ENCODE measurements around the gene NR3C1. TPM values are rescaled to one million over a fixed set of nuclear protein-coding genes. Genes with fewer than 3 reads are reported as not detected.

Gene NR3C1
- total RNA-seq, 2 donors from 2014 or later = 56.5 to 58.1 TPM

DNA sequence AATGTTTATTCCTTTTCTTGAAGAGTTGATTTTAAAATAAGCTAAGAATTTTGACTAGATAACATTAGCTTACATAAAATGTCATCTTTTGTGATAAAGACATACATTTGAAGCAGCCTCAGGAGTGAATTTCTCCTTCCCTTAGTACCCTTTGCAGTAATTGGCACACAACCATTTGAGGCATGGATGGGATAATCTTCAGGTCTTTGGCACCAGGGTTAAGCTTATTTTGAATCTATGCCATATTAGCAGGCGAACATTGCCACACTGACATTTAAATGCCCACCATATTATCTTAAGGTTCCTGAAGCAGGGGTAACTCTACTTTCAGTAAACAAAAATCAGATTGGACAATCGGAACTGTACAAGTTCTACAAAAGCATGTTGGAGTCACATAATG is 126.0 kb downstream of the NR3C1 start:
- DNase-seq (ENCODE audit: low spot score) (no peak), ATAC-seq (ENCODE audit: insufficient number of reproducible peaks, low FRiP score, low read depth) (no peak)
- H3K9me3 ChIP-seq = no peaks in the 10 kb centered on the region
- no peaks in the 10 kb centered on the region for H3K4me1 ChIP-seq (ENCODE audit: control insufficient read depth in 1 of 2, low read depth in 2 of 2)
- no peak overlapping the region for H3K4me3 ChIP-seq
- H3K27ac ChIP-seq = no peak overlapping the region
- no peaks in the 10 kb centered on the region for H3K27me3 ChIP-seq (replicated peaks; ENCODE audit: insufficient read depth)
- H3K36me3 ChIP-seq = no peaks in the 10 kb centered on the region
- TF ChIP-seq, protein P1, sequence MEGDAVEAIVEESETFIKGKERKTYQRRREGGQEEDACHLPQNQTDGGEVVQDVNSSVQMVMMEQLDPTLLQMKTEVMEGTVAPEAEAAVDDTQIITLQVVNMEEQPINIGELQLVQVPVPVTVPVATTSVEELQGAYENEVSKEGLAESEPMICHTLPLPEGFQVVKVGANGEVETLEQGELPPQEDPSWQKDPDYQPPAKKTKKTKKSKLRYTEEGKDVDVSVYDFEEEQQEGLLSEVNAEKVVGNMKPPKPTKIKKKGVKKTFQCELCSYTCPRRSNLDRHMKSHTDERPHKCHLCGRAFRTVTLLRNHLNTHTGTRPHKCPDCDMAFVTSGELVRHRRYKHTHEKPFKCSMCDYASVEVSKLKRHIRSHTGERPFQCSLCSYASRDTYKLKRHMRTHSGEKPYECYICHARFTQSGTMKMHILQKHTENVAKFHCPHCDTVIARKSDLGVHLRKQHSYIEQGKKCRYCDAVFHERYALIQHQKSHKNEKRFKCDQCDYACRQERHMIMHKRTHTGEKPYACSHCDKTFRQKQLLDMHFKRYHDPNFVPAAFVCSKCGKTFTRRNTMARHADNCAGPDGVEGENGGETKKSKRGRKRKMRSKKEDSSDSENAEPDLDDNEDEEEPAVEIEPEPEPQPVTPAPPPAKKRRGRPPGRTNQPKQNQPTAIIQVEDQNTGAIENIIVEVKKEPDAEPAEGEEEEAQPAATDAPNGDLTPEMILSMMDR (IDR thresholded peaks at IDR 0.05) = no peak

DNA sequence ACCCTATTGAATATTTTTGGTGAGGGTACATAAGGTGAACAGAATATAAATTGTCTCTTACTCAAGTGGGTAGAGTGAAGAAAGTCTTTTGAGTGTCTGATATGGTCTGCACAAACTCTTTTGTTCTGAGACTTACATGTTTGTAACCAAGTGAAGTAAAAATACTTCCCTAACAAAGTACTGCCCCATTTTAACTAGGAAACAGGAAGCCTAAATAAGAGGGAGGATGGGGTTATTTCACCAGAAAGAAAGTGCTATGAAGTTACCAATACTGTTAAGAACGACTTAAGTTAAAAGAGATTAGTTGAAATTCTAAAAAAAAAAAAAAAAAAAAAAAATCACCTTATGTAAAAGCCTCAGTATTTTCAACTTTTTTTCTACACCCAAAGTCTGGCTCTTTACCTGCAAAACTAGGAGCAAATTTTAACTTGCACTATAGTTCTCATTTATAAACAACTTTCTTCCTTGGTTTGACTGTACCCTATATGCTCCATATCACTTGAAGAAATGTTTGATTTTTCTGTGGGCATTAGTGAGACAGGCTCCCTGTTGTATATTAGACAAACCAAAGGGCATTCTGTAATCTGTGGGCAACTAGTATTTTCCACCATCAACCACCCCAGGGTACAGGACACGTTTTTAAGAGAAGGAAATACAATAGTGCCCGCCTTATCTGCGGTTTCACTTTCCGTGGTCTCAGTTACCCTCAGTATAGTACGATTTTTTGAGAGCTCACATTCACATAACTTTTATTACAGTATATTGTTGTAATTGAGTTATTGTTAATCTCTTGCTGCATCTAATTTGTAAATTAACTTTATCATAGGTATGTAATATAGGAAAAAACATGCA is 127.7 kb downstream of the NR3C1 start:
- Histone ChIP-seq H3K4me1 (ENCODE audit: control insufficient read depth in 1 of 2, low read depth in 2 of 2) (no peaks in the 10 kb centered on the region), H3K27me3 (replicated peaks; ENCODE audit: insufficient read depth) (no peaks in the 10 kb centered on the region), H3K4me3 (no peak overlapping the region), H3K36me3 (no peaks in the 10 kb centered on the region), H3K9me3 (no peaks in the 10 kb centered on the region), H3K27ac (no peak overlapping the region)
- TF ChIP-seq, protein P1 (IDR thresholded peaks at IDR 0.05) = no peak
- ATAC-seq (ENCODE audit: insufficient number of reproducible peaks, low FRiP score, low read depth) (no peak), DNase-seq (ENCODE audit: low spot score) (no peak)

DNA sequence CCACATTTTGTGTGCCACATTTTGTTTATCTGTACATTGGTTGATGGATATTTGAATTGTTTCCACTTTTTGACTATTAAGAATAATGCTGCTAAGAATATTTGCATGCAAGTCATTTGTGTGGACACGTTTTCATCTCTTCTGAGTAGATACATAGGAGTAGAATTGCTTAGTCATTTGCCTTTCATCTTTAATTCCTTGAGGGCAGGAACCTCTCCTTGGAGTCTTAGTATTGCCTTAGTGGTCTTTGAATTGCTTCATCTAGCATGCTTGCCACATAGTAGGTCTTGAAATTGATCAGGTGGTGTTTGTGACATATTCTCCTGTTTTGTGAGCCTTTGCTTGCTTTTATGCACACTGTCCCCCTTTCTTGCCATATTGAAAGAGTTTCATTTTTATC is 128.5 kb downstream of the NR3C1 start:
- H3K4me1 ChIP-seq (ENCODE audit: control insufficient read depth in 1 of 2, low read depth in 2 of 2) = no peaks in the 10 kb centered on the region
- H3K27ac ChIP-seq = no peak overlapping the region
- DNase-seq (ENCODE audit: low spot score) (no peak), ATAC-seq (ENCODE audit: insufficient number of reproducible peaks, low FRiP score, low read depth) (no peak)
- no peak overlapping the region for H3K4me3 ChIP-seq
- H3K9me3 ChIP-seq = no peaks in the 10 kb centered on the region
- TF ChIP-seq, protein P1 (IDR thresholded peaks at IDR 0.05) = no peak
- H3K36me3 ChIP-seq = no peaks in the 10 kb centered on the region
- no peaks in the 10 kb centered on the region for H3K27me3 ChIP-seq (replicated peaks; ENCODE audit: insufficient read depth)

DNA sequence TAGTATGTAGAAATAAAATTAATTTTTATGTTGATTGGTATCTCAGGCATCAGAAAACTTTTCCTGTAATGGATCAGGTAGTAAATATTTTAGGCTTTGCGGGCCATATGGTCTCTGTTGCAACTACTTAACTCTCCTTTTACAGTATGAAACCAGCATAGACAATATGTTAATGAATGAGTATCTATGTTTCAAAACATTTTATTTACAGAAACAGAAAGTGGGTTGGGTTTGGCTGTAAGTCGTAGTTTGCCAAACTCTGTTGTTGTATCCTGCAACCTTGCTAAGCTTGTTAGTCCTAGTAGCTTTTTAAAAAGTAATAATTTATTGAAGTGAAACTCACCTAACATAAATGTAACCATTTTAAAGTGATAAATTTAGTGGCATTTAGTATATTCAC is 132.1 kb downstream of the NR3C1 start:
- ATAC-seq (ENCODE audit: insufficient number of reproducible peaks, low FRiP score, low read depth) (no peak), DNase-seq (ENCODE audit: low spot score) (no peak)
- Histone ChIP-seq H3K4me1 (ENCODE audit: control insufficient read depth in 1 of 2, low read depth in 2 of 2) (no peaks in the 10 kb centered on the region), H3K27ac (no peak overlapping the region), H3K36me3 (no peaks in the 10 kb centered on the region), H3K9me3 (no peaks in the 10 kb centered on the region), H3K4me3 (no peak overlapping the region), H3K27me3 (replicated peaks; ENCODE audit: insufficient read depth) (no peaks in the 10 kb centered on the region)
- TF ChIP-seq, protein P1 (IDR thresholded peaks at IDR 0.05) = no peak

DNA sequence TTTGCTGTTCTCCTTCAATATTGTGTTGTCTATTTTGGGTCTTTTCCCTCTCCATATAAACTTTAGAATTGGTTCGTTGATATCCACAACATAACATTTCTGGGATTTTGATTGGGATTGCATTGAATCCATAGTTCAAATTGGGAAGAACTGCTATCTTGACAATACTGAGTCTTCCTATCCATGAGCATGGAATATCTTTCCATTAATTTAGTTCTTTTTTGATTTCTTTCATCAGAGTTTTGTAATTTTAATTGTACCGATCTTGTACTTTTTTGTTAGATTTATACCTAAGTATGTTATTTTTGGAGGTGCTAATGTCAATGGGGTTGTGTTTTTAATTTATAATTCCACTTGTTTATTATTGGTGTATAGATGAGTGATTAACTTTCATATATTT is 135.1 kb downstream of the NR3C1 start:
- no peak overlapping the region for H3K27ac ChIP-seq
- TF ChIP-seq, protein P1 (IDR thresholded peaks at IDR 0.05) = no peak
- H3K4me3 ChIP-seq = no peak overlapping the region
- no peak for ATAC-seq (ENCODE audit: insufficient number of reproducible peaks, low FRiP score, low read depth)
- H3K36me3 ChIP-seq = no peaks in the 10 kb centered on the region
- no peaks in the 10 kb centered on the region for H3K4me1 ChIP-seq (ENCODE audit: control insufficient read depth in 1 of 2, low read depth in 2 of 2)
- no peaks in the 10 kb centered on the region for H3K27me3 ChIP-seq (replicated peaks; ENCODE audit: insufficient read depth)
- no peak for DNase-seq (ENCODE audit: low spot score)
- no peaks in the 10 kb centered on the region for H3K9me3 ChIP-seq
